Measurements from ENCODE around the gene LRRFIP1.

The LRRFIP1 gene

DNA sequence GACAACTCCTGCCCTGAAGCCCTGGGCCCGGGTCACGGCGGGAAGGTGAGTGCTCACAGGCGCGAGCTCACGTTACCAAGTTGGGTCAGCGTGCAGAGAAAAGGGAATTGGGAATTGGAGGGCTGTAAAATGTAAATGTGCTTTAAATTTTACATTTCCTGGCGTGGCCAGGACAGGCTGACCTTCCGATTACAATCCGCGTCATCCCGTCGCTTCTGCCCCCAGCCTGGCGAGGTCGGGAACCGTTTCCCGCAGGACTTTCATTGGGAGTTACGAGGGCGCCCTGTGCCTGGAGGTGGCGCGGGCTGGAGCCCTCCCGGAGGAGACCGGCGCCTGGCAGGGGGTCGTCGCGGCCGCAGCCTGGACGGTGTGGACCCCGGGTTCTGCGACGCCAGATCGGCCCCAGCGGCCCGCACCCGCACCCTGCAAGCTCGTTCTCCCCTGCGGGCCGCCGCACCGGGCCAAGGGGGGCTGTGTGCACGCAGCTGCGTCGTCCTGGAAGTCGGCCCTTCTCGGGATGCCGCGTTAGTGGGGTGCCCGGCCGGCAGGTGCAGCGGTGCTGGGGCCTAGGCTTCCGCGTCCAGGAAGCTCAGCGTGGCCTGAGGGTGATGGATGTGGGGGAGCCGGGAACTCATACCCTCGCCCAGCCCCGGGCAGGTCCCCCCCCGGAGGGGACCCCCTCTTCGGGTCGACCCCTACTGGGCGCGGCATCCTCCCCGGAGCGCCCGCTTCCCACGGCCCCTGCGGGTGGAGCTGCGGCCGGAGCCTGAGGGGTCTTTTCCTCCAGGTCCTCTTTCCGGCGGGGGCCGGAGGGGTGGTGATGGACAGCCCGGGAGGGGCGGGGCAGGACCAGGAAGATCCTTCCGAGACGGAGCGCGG, 63.9 kb downstream of the LRRFIP1 start:
- DNase-seq, result no peak

DNA sequence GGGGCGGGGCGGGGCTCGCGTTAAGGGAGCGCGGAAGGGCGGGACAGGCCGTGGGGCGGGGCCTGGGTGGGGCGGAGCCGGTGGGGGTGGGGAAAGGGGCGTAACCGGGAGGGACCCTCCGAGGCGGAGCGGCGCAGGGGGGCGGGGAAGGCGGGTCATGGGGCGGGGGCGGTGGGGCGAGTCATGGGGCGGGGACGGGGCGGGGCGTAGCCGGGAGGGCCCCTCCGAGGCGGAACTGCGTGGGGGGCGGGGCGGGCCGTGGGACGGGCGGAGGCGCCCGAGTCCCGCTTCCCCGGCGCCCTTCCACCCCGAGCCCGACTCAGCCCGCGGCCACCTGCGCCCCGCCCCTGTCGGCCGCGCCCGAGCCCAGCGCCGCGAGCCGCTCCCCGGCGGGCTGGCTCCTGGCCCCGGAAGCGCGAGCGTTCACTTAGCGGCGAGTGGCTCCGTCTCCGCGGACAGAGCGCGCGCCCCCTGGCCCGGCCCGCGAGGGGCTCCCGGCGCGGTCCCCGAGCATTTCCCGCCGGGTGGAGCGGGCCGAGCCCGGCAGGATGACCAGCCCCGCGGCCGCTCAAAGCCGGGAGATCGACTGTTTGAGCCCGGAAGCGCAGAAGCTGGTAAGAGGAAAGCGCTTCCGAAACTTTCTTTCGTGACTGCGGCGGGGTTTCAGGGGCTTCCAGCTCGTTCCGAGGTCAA, 64.7 kb downstream of the LRRFIP1 start:
- peak; percentile 84 for DNase-seq

DNA sequence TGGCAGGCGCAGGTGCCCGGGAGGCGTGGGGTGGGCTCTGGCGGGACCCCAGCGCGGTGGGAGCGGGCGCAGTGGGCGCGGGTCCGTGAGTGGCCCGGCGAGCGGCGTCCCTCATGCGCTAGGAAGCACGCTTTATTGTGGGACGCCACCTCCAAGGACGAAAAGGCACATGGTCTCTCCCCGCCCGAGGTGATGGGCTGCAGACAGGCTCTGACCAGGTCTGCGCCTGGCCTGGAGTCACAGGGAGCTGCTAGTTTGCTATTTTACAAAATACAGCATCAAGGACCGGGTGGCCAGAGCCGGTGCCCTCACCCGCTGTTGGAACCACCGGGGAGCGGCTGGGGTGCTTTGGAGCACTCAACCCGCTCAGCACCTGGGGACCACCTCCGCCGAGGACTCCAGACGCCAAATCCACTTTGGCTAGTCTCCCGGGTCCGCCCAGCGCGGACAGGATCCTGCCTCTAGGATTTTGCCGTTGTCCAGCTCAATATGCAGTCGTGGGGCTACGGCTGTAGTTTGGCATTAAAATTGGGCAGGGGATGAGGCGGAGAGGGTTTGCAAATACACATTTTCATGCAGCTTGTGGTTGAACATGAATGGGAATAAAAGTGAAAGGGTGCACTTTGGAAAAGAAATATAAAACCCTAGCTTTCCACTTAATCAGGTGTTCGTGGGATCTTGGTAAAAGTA, 65.4 kb downstream of the LRRFIP1 start:
- no peak for DNase-seq

DNA sequence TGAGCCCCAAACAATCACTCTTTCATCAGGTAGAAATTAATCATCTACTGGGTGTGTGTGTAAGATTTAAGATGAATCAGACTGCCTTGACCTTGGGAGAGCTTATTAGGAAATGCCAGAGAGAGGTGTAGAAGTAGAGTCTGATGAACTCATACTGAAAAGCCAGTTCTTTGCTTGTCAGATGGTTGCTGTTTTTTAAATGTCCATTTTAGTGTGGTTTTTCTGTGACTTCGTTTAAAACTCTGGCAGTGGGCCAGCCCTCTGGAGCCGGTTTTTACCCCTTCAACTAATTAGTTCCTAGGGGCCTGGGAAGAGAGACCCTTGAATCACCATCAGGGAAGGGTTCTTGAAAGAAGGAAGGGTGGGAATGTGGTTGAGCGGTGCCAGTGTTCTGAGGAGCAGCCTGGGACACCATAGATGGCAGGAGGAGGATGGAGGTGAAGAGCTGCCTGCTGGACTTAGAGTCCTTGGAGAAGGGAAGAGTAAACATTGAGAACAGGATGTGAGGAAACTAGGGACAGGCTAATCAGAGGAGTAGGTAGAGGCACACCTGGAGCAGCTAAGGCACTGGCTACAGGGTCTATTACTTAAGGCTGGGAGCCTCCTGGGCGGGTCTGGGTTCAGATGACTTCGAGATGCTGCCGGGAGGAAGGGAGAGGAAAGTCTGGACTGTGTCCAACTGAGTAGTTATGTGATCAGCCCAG, 66.1 kb downstream of the LRRFIP1 start:
- DNase-seq, result no peak

DNA sequence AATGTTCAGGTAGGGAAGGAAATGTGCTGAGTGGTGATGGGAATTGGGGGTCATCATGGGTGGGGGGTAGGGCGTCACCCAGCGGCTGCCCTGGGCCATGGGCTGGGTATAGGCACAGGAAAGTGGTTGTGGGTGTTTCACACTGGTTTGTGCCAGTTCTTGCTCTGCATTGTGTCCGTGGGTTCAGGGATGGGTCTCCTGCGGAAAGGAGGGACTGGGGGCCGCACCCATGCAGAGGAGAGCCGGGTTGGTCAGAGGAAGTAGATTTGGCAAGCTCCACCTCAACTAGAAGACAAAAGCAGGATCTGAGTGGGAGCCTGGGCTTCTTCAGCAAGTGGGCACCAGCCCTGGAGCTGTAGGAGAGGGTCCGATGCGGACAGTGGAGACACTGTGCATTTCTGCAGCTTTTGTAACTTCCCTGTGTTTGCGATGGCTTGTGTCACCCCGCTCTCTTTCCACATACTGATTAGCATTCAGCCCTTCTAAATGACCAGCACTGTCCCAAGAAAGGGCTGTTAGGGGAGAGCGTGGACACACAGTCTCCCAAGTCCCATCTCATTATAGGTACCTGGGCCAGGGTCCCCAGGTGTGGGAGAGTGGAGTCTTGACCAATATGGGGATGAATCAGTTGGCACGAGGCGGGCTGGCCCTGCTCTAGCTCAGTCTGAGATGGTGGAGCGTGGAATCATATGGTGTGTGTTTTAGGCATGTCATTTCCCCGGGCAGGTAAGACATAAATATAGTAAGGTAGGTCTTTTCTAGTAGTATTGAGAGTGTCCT, 67.2 kb downstream of the LRRFIP1 start:
- no peak for DNase-seq

DNA sequence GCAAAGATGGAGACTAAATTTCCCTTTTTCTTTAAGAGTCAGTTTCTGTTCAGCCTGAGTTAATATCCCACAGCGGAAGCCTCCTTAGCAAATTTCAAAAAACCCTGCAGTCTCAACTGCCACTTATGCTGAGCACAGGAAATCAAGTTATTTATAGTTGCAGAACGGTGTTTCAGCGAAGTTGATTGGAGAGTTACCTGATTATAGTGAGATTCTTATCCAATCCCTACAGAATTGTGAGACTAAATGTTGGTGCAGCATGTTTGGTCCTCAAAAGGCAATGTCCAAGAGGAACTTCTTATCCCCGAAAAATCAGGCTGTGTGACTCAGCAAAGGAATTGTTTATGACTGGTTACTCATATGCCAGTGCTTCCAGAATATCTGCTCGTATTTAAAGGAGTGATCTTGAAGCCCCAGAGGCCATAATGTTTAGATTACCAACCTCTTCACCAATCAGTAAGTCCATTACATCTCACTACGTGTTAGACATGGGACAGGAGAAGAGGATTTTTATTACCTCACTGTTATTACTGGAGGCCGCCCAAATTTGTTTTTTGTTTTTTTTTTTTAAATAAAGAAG, 67.9 kb downstream of the LRRFIP1 start:
- no peak for DNase-seq

DNA sequence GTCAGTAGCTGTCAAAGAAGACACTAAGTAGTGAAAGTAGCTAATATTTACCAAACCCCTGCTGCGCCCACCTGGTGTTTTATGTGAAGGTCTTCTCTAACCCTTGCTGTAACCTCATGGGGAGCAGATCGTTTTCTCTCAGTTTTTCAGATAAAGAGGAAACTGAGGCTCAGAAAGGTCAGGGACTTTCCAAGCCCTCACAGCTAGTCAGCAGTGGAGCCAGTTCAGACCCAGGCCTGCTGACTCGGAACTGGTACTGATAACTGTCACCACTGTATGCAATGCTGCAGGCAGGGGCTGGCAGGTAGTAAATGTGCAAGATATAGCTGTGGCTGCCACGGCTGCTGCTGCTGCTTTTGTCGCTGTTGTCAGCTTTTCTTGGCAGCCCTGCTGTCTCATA, 69.1 kb downstream of the LRRFIP1 start:
- no peak for DNase-seq

DNA sequence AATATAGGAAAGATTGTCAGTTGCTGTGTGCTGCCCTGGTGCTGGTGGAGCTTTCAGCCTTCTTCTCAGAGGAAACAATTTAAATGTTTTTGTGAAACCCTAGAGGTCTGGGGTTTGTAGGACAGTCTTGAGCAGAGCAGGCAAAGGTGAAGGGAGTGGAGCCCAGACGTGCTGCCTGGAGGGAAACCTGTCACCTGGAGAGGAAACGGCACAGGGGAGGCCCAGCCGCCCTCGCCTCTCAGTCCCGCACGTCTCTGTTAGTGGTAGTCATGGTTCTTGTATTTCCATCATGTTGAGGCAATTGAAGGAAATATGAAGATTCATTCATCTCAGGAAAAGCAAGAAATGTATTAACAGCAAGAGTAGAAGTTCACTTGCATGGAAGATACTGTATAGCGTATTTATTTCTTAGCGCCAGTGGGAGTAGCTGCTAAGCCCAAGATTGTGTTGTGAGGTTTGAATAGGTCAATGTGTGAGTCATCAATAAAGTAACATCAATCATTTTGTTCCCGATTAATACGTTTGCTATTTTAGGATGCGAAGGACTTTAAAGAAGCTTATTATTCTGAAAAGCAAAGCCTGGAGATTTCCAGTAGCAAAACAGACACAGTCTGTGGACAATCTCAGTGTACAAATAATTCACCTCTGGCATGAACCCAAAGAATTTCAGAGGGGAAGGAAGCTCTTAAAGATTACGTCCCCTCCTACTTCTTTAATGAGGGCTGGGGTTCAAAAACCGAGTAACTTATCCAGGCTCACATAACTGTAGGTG, 70.4 kb downstream of the LRRFIP1 start:
- no peak for DNase-seq

DNA sequence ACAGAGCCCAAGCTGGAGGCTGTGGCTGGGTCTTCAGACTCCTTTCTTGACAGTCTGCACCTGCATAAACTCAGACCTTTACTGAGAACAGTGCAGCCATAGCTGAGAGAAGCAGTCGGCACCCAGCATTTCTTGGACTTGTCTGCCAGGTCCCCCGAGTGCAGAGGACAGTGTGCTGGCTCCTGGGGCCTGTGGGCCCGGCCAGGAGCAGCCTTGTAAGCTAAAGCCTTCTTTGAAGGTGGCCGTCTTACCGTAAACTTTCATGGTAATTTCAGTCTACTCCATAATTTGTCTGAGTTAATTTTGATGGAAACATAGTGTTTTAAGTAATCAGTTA, 70.9 kb downstream of the LRRFIP1 start:
- DNase-seq, result no peak

DNA sequence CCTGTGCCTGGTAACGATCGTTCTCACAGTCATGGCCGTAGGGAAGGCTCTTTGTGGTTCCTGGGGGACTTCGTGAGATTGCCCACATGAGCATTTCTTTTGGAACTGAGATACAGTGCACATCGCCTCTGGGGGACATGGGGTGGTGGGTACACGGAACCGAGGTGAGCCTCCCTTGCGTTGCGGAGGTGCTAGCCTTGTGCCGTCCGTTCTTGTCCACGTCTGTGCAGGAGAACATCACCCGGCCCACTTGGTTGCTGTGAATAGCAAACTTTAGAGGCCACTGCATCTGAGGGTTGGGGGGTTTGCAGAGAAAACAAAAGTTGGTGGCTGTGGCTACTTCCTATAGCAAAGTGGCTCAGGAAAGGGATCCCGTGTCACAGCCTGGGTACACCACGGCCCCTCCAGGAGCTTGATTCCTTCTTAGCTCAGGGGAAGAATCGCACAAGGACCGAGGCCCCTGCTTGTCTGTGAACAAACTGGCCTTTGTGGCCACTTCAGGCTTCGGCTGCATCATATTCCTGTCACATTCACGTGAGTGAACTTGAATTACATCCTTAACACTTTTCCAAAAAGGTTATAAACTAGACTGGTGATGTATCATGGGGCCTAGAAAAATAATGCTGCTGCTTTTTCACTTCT, 72.6 kb downstream of the LRRFIP1 start:
- DNase-seq, result no peak

DNA sequence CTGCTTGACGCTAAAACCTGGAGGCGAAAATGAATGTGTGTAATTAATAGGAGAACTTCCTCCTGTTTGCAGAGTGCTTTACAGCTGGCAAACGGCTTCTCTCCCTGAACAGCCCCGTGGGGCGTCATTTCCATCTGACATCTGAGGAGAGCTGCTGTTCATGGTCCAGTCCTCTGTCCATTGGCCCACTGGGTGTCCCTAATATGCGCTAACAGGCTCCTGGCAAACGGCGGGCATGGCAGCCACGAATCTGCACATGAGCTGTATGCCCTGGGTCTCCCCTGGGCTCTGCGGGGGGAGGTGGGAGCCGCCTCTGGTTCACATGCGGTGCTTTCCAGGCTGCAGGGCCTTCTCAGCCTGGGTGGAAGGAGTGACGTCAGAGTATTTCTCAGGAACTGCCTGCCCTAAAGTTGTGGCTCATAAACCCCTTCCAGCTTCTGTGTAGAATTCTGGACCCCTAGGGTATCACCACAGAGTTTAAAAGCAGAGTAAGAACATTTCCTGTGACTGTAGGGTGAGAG, 73.2 kb downstream of the LRRFIP1 start:
- peak; percentile 54 for DNase-seq

DNA sequence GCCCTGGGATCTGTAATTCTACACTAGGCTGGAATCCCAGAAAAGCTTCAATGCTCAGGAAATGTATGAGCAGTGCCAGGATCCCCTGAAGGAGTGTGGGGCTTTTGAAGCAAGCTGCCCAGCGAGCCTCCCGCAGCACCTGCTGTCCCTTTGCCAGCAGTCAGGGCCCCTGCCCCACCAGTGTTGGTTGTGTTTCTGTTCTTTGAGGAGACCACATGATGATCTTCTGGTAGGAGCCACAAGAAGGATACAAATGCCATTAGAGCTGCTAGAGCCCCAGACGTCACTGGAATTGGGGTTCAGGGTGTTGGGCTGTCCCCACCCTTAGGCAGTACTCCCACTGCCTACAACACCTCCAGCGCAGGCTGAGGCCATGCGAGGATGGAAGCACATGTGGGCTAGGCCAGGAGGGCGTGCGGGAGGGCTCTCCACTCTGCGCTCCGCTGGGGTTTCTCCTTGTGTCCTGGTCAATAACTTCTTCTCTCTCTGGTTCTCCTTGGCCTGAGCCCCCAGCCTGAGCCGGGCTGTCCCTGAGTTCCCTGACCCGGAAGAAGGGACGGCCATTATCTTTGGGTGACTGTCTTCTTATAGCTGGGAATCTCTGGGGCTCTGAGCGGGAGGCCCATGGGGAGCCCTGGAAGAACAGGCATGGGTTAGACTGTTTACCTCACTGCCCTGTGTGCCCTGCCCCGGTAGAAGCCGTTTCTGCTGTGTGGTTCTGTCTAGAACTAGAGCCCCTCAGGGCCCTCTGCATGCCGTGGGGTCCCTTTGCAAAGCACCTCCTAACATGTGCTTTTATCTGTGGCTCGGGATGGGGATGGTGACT, 73.9 kb downstream of the LRRFIP1 start:
- DNase-seq, result no peak

DNA sequence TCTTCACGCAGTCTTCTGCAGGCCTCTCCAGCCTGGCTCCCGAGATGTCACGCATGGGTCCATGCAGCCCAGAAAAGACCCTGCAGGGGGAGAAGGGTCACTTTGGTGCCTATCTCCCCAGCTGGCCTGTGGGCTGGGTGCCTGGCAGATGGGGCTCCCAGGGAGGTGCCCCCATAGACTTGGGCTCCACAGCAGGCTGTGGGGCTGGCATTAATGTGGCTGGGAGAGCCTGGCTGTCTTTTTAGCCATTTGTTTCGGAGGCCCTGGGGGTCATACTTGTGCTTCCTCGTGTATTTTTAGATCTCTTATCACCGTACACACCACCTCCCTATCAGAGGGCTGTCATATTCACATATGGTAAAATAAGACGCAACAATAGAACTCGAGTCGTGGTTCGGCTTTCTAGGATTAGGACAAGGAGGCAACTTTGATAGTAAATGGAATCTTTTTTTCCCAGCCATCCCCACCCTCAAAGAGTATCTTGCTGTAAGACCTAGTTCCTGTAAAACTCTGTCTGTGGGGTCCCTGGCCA, 74.5 kb downstream of the LRRFIP1 start:
- DNase-seq, result no peak

DNA sequence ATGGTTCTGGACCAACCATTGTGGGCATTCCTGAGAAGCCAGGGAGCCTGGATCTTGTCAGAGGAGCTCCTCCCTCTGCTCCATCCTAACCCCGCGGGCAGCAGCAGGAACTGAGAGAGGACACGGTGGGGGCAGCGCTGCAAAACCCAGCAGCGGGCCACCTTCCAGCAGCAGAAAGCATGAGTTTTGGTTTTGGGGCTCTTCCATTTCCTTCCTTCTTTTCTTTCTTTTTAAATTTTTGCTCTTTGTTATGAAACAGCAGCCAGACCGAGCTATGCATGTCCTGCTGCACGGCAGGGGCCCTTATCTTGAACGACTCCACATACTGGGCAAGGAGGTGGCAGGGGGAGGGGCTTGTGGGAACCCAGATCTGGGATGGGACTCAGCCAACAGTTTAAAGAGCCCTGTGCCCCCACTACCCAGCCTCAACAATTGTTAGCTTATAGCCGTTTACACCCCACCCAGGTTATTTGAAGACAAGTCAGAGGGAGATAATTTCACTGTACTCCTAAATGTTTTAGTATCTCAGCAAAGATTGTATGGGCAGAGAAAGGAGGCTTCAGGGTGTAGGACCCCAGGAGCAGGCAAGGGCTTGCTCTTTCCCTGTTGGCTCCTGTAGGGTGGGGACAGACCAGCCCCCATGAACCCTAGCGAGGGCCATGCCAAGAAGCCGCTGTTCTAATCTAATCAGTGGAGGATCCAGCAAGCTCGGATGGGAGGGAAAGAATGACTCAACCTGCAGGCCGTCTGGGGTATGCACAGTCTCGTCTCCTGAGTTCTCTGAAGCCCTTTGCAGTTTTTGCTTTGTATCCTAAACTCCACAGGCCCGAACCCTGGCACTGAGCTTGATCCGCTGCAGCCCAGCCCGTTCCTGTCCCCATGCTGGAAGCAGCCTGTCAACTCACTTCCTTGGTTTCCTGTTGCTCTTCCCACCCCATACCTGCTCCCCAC, 75.3 kb downstream of the LRRFIP1 start:
- DNase-seq, result no peak

DNA sequence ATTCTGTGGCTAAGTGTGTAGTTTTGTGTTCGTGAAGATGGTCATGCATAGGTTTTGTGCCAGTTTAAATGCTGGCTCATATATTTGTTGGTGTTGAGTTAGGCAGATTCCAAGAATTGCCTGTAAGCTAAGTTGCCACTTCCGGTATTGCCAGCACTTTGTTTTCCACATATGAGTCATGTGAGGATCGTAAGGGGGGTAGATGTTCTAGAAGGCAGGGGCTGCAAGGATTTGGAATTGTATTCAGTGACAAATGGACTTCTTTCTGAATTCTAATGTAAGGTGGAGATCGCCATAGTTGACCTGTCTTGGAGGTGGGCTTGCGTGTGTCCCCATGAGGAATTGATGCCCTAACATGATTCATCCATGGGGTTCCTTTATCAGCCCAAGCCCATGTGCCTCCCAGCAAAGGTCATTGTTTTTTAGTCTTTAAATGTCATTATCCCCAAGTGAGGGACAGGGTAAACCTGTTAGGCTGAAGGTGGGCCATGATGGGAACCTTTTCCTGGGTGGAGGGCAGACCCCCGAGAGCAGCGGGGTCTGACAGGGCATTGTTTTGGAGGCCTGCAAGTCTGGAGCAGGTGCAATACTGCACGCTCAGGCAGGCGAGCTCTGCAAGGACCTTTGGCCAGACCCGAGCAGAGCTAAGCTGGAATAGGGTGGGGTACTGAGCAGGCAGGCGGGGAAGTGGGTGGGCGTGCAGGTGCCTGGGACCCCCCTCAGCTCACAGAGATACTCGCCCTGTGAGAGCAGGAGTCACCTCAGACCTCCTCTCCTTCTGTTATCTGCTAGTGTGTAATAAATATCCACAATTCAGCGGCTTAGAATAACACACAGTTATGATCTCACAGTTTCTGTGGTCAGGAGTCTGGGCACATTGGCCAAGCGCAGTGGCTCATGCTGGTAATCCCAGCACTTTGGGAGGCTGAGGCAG, 77.4 kb downstream of the LRRFIP1 start:
- DNase-seq, result no peak

DNA sequence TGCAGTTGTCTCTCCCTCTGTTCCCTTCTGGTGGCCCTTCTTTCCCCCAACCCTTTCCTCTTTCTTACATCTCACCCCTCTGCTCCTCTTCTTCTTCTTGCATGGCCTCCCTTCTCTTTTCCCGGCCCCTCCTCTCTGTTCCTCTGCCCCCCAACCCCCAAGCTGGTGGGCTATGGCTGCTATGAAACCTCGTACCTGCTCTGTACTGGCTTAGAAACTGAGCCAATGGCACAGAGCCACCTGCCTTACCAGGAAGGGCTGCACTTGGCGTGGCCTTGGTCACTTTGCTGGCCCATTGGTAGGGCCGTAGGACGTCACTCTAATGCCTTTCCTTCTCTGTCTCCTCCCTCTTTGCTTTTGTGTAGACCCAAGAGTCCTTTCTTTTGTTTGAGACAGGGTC, 78.9 kb downstream of the LRRFIP1 start:
- DNase-seq, result no peak

DNA sequence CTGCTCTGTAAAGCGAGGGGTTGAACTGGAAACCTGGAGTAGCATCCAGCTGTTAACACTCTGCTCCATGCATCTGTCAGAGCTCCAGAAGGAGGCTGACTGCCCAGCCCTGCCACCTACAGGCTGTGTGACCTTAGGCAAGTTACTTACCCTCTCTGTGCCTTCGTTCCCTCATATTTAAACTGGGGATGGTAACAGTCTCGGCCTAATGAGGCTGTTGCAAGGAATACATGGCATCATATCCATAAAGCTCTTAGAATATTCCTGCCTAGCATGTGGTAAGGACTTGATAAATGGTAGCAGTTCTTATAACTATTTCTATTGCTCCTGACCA, 80.6 kb downstream of the LRRFIP1 start:
- DNase-seq, result no peak

Data from COR-L47 (cell line).